ENCODE measurements around the gene PPP2R2D.

Gene PPP2R2D

GRCh38 chr10:131929122-131929845 is 28.5 kb downstream of the PPP2R2D start:
- no peak for DNase-seq (ENCODE audit: low spot score)

DNA sequence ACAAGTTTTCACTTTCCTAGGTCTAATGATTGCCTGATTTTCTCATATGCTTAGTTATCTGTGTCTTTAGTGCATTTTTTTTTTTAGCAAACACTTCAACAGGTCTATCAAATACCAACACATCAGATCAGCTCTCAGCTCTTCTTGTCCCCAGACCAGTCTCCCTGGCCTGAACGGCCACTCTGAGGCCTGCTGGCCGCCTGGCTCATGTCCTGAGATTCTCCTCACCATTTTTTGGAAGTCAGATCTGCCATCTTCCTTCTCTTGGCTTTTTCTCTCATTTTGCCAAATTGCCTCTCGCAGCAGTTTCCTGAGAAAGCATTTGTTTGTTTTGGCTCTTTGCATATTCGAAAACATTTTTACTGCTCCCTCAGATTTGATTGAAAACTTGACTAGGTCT is 29.3 kb downstream of the PPP2R2D start:
- no peak for DNase-seq (ENCODE audit: low spot score)

DNA sequence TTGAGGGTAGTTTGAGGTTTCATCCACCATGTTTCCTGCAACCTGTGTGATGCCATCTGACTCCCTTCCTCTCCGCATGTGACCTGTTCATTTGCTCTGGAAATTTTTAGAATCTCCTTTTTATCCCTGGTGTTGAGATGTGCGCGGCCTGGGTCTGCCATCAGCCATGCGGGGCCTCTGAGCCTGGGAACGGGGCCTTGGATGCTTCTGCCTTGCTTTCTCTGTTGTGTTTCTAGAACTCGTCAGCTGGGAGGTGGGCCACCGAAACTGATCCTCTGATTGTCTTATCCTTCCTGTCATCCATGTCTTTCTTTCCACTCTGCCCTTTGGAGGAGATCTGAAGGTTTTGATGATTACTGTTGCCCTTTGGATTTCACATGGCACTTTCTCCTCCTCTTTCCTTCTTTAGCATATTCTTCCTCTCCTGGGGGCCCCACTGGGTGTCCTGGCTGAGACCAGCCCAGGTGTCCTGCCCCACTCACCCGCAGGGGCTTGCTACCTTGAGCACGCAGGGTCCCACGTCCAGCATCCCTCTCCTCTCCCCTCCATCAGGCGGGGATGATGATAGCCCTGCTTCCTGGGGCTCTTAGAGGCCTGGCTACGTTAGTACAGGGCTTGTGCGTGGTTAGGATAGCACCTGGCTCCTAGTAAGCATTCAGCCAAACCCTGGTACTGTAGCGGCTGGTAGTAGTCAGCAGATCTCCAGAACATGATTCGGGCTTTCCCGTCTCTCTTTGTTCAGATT is 29.9 kb downstream of the PPP2R2D start:
- DNase-seq (ENCODE audit: low spot score) = no peak

GRCh38 chr10:131931981-131932380 is 31.2 kb downstream of the PPP2R2D start:
- no peak for DNase-seq (ENCODE audit: low spot score)

DNA sequence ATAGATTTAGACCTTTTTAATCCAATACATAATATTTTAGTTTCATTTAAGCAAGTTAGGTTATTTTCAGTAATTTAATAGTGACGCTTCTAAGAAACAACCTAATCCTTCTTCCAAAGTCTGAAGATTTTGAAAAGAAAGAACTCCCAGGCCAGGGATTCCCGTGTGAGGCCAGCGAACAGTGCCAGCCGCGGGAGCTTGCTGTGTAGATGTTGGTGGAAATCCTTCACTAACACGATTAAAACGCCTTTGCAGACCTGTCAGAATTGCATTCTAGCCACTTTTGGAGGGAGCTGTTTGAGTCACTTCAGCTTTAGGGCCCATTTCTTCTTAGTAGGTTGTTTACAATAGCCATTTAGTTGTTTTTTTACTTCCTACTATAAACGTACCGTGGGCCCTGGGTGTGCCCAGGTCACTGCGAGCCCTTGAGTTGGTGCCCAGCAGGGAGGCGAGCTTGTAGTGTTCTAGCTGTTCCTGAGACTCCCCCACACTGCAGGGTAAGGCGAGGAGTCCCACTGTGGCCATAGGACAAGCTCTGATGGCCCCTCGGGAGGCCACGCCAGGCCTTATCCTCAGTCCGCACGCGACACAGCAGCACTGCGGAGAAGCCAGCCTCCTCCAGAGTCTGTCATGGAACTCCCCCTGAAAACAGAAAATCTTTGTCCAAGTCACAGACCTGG is 32.3 kb downstream of the PPP2R2D start:
- no peak for DNase-seq (ENCODE audit: low spot score)

DNA sequence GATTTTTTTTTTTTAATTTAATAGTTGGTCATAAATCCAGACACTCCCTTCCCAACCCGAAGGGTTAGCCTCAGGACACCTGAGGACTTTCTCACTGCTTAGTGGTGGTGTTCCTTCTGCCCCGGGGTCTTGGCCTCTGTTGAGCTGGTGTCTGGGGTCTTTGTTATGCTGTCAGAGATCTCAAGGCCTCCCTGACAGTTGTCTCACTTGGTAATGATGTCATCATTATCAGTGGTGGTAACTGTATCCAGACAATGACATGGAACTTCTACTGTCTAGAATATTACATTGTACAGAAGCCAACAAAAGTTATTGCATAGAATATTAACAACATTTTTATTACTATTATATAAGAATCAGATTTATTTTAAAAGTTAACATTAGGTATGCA is 32.9 kb downstream of the PPP2R2D start:
- DNase-seq (ENCODE audit: low spot score) = no peak

DNA sequence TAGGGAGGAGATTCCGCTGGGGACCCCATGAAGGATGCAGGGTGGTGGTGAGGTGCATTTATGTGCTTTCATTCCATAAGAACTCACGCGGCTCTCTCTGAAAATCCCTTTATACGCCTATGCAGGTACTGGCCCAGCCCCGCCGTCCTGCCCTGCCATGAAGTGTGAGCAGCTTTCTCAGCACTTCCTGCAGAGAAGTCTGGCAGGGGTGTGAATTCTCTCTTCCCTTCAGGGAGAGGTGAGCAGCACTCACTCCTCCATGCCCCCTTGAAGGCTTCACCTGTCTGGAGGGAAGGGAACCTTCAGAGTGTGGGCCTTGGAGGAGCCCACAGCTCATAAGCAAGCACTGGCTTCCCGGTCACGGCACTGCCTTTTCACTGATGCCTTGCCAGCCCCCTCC is 34.0 kb downstream of the PPP2R2D start:
- DNase-seq (ENCODE audit: low spot score) = no peak

- DNase-seq (ENCODE audit: low spot score) = no peak
Observed at GRCh38 chr10:131935260-131935659, 34.5 kb downstream of the PPP2R2D start.

GRCh38 chr10:131936294-131936693 is 35.5 kb downstream of the PPP2R2D start:
- DNase-seq (ENCODE audit: low spot score) = no peak

GRCh38 chr10:131936736-131937135 is 35.9 kb downstream of the PPP2R2D start:
- no peak for DNase-seq (ENCODE audit: low spot score)

- DNase-seq (ENCODE audit: low spot score) = no peak
Observed at GRCh38 chr10:131937836-131938235, 37.0 kb downstream of the PPP2R2D start.

DNA sequence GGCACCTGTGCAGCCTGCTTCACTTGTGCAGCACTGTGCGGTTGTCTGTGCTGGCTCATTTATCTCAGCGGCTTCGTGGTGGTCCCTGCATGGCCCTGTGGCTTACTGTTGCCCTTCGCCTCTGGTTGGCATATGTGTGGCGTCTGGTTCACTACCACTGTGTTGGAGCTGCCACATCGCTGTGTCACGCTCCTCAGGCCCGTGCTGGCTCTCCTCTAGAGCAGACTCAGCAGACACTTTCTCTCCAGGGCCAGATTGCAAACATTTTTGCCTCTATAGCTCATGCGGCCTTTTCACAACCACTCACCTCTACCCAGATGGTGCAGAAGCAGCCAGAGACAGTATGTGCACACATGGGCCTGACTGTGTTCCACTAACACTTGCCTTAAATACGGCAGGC is 37.9 kb downstream of the PPP2R2D start:
- no peak for DNase-seq (ENCODE audit: low spot score)

- no peak for DNase-seq (ENCODE audit: low spot score)
Observed at GRCh38 chr10:131942455-131942854, 41.6 kb downstream of the PPP2R2D start.

GRCh38 chr10:131943021-131943814 is 42.4 kb downstream of the PPP2R2D start:
- DNase-seq (ENCODE audit: low spot score) = peak; percentile 58

- DNase-seq (ENCODE audit: low spot score) = no peak
Observed at GRCh38 chr10:131944412-131944811, 43.6 kb downstream of the PPP2R2D start.

DNA sequence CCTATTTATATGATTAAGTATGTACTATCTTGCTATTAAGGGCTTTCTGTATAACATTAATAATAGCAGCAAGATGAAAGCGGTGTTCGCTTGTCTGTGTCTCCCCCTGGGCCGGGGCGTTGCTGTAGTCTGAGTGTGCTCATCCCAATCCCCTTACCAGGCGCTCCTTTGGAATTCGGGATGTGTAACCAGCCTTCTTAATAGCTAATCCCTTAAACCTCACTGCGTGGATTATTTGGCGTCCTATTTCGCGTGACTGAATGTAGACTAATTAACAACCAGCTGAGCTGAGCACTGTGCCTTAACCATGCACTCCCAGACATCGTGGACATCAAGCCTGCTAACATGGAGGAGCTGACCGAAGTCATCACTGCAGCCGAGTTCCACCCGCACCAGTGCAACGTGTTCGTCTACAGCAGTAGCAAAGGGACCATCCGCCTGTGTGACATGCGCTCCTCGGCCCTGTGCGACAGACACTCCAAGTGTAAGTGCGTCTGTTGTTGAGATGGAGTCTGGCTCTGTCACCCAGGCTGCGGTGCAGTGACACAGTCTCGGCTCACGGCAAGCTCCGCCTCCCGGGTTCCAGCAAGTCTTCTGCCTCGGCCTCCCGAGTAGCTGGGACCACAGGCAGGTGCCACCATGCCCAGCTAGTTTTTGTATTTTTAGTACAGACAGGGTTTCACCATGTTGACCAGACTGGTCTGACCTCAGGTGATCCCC is 44.3 kb downstream of the PPP2R2D start:
- DNase-seq (ENCODE audit: low spot score) = no peak

GRCh38 chr10:131946321-131946751 is 45.5 kb downstream of the PPP2R2D start:
- peak; percentile 84 for DNase-seq (ENCODE audit: low spot score)

DNA sequence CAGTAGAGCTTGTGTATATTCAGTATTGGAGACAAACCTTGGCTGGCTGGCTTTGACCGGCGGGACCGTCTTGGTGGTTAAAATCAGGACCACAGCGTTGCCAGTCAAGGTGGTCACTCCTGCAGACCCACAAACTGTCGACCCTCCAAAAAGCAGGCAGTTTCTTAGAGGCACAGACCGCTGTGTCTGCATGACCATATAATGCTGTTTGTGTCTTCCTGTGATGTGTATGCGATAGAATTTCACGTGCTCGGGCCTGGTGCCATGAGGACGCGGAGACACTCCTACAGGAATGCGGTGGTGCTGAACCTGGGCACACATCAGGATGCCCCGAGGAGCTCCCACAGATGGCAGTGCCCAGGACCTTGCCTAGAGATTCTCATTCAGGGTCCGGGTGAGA is 46.1 kb downstream of the PPP2R2D start:
- no peak for DNase-seq (ENCODE audit: low spot score)

- peak; percentile 81 for DNase-seq (ENCODE audit: low spot score)
Observed at GRCh38 chr10:131947631-131948347, 47.0 kb downstream of the PPP2R2D start.

DNA sequence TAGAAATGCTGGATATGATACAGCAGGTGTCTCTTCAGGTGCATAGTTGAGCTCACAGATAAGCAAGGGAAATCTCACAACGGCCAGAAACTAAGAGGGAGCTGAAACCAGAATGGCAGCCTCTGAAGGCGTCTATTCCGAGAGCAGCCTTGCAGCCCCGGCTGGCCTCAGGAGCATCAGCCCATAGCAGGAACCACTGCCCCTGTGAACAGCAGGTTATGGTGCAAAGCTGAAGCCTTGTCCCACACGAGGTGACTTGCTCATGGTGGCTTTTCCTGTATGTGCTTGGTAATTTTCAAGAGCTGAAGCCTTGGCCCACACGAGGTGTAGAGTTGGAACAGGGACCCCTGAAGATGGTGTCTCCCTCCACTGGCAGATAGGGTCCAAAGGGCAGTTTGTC is 47.7 kb downstream of the PPP2R2D start:
- no peak for DNase-seq (ENCODE audit: low spot score)

Measured in AG08396 (cell line).